GM21423 (cell line): ENCODE measurements around the gene TMEM100.

Source experiments
- ATAC-seq: cut with Tn5 transposase; IDR thresholded peaks from one replicate; pipeline ENCODE4 v1.9.1; 2021; ENCODE audit warnings: mild to moderate bottlenecking, moderate library complexity; ENCODE audit not compliant: unreplicated experiment

TMEM100 gene, protein sequence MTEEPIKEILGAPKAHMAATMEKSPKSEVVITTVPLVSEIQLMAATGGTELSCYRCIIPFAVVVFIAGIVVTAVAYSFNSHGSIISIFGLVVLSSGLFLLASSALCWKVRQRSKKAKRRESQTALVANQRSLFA

DNA sequence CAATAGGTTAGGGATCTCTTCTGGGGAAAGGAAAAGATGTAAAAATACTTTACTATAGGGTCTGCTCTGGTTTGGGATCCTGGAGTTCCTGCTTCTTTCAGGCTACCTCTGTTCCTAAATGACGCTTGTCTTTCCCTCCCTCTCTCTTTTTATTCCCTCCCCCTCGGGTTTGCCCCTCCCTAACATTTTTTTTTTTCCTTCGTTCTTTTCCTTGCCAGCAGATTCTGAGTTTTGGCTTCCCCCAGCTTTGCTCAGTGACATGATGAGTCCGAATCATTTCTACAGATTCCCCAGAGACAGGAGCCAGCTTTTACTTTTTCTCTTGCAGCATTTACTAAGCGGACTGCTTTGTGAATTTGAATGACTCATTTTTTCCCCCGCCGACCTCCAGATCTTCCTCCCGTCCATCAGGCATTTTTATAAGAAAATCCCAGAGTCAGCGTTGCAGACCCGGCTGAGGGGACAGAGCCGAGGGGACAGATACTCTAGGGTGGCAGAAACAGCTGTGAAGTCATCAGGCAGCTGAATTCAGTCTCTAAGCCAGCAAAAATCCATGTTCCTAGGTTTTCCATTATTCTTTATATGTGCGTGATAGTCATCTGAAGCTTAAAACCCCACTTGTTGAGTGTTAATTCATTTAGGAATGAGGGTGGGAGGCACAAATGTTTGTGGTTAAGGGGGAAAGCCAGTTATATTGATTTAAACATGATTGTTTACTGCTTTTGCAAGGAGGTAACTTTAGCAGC lies at the start of gene TMEM100:
Gene TMEM100, minus strand, starts transcription at position 123 of the 746 bp plus-strand sequence. CDS start 1,794 bp downstream, outside the sequence.
- no peak for ATAC-seq

DNA sequence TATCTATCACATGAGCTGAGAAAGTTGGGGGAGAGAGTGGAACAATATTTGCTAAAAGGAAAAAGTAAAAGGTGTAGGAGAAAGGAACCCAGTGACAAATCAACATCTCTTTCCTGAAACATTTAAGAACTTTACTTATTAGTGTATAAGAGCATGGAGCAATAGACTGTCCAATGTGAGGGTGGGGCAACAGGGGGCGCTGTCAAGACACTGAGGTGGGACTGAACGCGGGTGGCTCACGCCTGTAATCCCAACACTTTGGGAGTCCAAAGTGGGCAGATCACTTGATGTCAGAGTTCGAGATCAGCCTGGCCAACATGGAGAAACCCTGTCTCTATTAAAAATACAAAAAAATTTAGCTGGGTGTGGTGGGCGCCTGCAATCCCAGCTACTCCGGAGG lies 49.4 kb upstream of the TMEM100 start:
- ATAC-seq = no peak

DNA sequence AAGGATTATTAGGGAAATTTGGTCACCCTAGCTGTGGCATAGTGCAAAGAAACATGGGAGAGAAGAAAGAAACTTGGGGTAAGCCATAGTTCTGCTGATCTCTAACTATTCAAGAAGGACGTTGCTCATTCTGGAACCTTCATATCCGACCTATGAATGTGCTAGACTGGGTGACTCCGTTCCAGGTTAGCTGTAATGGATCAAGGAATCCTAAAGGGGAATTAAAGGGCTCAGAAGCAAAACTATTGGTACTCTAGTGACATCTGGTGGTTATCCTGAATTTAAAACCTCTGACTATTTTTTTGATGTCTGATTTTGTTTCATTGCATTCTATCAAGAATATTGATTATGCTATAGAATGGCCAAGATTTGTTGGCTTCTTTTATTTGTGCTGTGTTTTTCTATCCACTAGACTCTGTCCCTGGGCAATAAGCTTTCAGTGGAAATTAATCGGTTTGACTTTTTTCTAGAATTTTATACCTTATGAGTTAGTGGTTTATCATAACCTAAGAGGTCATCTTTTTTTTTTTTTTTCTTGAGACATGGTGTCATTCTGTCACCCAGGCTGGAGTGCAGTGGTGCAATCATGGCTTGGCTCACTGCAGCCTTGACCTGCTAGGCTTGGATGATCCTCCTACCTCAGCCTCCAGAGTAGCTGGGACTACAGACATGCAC lies 47.7 kb upstream of the TMEM100 start:
- no peak for ATAC-seq

DNA sequence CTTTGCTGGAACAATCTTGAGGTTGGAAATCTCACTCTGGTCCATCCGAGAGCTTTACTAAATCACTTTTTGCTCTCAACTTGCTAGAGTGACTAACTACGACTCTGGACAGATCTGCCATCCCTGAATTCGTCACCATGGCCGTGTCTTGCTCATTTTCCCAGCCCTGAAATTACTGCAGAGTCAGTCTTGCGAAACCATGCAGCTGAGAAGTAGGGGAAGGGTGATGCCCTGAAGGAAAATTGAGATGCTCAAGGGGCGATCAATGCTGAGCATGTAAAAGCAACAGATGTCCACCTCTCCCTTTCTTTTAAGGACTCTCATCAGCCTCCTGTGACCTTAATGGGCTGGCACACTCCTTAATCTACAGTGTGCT lies 46.9 kb upstream of the TMEM100 start:
- ATAC-seq = no peak

DNA sequence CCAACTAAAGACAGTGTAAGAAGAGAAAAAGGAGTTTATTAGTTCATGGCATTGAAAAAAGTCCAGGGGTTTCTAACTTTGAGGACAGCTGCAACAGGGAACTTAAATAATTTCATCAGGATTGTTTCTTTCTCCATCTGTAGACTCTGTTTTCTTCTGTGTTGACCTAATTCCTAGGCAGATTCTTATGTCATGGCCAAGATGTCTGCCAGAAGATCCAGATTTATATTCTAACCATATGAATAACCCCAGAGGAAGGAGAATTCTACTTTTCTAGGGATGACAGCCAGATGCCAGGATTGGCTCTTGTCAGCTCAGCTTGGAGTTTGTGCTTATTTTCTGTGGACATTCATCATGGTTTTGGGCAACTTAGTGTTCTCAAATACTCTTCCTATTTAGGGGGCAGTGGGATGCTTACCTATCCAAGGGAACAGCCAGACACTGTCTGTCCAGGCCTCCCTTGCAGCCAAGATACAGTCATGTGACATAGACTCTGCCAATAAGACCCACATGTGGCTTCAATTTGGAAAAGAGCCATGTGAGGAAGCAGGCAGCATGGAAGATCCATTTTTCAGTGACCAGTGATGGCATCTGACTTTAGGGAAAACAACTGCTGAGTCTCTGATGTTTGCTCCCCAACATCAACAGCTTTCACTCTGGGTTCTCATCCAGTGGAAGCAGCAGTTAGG lies 46.4 kb upstream of the TMEM100 start:
- ATAC-seq = no peak

DNA sequence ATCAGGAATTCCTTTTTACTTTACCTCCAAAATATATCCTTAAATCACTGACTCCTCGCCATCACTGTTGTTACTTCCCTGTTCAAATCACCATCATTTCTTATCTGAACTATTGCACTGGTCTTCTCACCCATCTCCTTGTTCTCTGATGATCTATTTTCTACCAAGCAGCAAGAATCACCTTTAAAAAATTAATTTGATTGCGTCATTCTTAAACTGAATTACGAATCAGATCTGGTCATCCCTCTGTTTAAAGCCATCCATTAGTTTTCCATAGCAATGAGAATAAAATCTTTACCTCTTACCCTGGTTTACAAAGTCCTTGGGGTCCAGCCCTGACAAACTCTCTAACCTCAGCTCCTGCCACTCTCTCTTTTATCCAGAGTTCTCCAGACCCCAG lies 42.8 kb upstream of the TMEM100 start:
- no peak for ATAC-seq

DNA sequence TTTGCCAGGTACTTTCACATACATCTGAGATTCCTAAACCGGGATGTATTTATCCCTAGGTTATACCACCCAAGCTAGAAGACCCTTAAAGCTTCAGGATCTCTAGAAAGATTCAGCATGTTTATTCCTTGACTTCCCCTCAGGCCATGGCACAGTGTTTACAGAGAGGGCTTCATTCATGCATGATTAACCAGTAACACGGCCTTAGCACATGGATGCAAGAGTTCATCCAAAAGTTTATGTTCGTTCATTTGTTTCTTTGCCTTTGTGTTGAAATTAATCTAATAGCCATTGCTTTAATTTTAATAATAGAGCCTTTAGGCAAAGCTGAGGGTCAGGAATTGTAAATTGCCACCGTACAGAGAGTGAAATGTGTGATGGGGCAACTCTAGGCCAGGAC lies 41.9 kb upstream of the TMEM100 start:
- no peak for ATAC-seq

DNA sequence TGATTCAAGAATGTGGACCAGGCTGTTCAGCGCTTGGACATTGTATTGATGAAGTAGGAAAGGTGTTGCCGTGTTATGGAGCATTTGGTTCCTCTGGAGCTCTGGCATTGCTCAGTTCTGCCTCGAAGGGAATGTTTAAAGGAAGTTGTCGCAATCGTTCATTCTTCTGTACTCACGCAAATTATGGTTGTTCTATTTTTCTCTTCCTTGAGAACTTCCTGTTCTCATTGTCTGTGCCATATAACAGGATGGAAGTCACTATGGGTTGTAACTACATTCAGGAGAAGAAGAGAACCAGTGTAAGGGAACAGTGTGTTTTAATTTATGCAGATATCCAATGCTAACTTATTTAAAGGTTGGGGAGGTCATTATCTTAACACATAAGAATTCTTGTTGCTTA lies 41.2 kb upstream of the TMEM100 start:
- ATAC-seq = no peak

DNA sequence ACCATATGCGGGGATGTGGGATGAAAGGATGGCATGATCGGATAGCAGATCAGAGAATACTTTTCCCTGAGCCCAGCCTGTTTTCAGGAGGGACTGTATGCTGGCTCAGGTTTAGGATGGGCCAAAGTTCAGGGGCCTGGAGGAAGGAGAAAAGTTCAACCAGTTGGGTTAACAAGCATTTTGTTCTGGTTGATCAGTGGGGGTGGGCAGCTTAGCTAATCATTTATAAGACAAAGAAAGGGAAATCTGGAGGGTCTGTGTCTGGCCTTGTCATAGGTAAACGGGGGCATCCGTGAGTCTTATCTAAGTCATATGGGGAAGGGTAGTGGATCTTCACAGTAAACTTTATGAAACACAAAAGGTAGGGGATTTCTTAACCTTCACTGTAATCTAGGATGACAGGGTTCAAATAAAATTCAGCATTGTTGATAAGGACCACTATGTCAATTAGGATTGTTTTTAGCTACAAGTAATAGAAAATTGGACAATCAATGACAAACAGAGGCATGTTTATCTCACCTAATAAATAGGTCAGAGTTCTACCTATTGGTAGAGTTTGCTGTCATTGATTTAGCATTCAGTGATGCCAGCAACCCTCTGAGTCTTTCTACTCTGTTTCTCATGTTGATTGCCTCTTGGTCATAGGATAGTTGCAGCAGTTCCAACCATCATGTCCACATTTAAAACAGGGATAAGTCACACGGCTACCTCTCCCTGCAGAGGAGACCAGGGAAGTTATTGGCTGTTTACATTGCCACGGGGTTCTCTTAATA lies 39.6 kb upstream of the TMEM100 start:
- no peak for ATAC-seq

DNA sequence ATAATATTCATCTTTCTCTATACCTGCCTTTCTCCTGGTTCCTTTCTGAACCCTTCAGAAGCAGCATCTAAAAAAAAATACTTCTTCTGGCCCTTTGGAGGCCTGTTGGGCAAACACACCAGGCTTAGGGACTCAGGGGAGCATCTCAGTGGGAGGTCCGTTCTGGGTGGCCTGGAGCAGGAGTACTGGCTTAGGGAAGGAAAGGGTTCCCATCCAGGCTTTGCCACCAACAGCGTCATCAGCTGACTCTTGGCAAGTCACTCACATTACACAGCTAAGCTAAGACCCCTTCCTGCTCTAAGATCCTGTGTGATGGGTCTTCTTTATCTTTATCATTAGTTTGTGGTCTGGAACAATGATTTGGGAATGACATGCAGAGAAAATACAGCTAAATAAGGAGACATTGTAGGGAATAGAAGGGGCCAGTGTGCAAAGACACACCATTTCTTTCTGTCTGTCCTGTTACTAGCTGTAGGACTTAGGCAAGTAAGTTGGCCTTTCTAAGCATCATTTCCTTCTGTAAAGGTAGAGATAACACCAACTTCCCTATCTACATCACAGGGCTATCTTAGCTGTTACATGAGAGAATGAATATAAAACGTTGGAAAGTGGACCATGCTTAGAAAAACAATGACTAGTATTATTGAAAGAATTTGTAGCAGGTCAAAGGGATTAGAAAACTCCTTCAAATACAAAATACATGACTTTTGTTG lies 38.1 kb upstream of the TMEM100 start:
- no peak for ATAC-seq

DNA sequence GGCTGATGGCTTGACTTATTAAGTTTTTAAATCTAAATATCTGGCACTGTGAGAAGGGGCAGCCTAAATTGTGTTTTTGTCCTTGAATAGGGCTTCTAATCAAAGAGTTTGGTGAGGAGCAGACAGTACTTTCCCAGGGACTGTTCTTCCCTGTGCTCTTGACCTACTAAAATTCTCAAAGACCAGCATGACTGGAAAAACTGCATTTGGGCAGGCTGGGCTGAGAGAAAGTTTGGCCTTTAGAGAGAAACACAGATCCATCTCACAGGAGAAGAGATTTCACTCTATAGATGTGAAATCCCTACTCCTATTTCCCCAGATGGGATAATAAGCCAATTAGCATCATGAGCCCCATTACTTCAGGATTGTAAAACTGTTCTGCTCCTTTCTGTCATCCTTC lies 35.5 kb upstream of the TMEM100 start:
- no peak for ATAC-seq

DNA sequence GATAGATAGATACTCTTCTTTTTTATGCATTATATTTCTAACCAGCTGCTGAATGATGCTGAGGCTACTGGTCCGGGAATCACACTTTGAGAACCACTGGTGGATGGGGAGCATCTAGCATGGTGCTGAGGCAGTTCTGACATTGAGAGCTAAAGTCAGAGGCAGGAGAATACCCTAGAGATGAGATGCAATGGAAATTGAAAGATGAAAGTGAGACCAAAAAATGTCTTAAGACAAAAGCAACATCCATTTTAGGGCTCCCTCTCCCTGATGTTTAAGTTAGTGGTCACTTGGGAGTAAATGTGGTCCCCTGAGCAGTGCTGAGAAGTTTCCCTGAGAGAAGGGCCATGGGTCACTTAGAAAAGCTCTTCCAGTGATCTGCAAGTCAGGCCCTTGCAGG lies 35.0 kb upstream of the TMEM100 start:
- ATAC-seq = no peak

DNA sequence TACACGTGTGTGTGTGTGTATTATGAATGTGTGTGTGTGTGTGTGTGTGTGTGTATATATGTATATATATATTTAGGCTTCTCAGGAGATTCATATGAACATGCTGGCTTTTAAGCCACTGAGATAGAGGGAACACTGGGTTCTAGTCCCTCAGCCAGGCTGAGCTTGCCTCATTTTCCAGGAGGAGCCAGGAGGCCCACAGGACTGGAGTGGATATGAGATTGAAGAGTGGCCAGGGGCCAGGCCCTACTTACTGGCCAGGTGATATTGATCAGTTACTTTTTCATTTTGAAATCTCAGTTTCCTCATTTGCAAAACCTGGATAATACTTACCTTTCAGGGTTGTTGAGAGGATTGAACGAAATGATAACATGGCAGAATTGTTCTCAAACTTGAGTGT lies 34.0 kb upstream of the TMEM100 start:
- no peak for ATAC-seq

DNA sequence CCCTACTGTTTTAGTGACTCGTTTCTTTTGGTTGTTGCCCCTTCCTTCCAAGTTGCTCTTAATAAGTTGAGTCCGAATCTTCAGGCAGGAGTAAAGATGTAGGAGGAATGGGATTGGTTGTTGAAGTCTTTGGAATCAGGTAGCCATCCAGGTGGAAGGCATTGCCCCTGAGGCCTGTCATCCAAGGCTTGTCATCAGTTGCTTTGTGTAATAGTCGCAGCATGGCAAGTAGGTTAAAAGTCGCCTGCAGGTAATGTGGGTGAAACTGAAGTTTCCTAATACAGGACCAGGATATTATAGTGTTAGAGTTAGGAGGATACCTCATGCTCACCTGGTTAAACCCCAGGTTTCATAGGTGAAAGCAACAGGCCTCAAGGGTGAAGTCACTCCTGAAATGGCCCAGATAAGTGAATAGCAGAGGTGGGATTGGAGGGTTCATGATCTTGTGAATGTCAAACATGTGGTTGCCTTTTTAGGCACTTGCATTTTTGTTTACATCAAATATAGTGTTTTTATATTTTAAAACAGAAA lies 29.1 kb upstream of the TMEM100 start:
- no peak for ATAC-seq

DNA sequence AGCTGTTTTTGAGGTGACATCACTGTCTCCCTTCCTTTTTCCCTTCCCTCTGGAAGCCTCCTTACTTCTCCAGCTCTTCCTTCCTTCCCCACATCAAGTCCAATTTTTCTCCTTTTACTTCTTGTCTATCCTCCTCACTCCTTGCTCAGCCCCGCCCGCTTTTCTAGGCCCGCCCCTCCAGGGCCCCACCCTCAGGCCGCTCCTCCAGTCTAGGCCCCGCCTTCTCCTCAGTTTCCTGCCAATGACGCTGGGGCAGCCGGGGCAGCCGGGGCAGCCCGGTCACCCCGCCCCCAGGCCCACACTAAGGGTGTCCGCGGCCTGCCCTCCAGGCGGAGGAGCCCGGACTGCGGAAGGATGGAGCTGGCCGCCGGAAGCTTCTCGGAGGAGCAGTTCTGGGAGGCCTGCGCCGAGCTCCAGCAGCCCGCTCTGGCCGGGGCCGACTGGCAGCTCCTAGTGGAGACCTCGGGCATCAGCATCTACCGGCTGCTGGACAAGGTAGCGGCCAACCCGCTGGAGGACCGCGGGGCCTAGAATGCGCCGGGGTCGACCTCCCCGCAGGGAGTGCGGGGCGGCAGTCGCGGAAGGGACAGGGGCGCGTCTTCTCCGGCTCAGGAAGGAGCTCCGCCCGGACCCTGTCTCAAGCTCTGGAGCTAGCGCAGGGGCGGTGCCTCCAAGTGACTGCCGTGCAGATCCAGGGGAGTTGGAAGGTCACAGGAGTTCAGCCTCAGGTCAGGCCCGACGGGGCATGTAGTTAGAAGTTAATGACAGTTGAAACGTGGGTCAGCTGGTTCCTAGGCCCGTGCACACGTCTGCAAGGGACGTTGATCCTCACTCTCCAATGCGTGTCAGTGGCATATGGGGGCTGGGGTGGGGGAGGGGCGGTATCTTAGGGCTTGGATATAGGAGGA lies 28.3 kb upstream of the TMEM100 start, which contains the start of gene PCTP:
Gene PCTP, plus strand, starts transcription at position 302 of the 908 bp plus-strand sequence. Its CDS starts 53 bp downstream, at position 355.
- ATAC-seq = peak; percentile 99

DNA sequence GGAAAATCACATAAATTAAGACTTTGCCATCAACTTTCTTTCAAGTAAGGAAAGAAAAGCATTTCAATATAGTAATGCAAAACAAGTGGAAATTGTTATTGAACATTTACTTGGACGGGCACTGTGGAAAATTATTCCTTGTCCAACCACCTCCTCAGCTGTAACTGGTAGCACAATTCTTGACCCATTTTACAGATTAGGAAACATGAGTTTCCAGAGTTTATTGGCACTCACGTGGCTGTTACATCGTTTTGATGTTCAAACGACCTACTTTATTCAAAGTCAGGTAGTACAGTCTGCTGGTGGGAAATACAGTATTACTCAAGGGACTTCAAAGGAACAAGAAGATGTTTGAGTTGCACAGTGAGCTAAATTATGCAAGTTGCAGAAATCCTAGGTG lies 27.3 kb upstream of the TMEM100 start:
- ATAC-seq = no peak

DNA sequence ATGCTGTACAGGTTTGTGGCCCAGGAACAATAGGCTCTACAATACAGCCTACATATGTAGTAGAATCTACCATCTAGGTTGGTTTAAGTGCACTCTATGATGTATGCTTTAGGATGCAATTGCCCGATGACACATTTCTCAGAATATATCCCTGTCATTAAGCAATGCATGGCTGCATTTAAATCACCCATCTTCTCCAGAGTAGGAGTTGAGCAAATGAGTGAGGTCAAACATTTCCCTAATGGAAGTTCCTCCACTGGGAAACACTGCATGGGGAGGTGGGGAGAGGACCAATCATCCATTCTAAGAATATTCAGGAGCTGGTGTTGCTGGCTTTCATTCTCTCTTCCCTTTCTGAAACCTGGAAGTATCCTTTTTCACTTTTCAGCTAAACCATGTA lies 26.2 kb upstream of the TMEM100 start:
- ATAC-seq = no peak

DNA sequence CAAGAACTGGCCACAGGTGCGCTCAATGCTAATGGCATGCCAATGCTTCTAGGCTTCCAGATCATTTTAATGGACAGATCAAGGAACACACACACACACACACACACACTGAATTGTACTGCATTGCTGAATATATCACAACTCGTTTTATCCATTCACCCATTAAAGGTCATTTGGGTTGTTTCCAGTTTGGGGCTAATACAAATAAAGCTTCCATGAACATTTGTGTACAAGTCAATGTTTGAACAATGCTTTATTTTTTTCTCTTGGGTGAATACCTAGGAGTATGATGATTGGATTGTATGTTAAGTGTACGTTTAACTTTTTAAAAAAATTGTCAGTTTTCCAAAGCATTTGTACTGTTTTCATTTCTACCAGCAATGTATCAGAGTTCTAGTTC lies 24.5 kb upstream of the TMEM100 start:
- no peak for ATAC-seq

DNA sequence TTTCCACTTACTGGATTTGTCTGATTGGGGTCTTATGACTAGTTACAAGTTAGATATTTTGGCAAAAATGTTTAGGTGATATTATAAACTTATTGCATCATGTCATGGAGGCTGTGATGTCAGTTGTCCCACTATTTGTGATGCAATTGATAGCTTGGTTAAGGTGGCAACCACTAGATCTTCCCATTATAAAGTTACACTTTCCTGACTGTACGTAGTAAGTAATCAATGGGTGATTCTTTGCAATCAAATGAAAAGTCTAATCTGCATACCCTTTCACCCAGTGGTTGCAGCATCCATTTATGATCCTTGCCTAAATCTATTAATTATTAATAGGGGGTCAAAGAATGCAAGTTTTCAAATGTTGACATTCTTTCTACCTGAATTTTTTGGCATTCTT lies 23.8 kb upstream of the TMEM100 start:
- ATAC-seq = no peak
